ENCODE data around the gene ROGDI.

DNA sequence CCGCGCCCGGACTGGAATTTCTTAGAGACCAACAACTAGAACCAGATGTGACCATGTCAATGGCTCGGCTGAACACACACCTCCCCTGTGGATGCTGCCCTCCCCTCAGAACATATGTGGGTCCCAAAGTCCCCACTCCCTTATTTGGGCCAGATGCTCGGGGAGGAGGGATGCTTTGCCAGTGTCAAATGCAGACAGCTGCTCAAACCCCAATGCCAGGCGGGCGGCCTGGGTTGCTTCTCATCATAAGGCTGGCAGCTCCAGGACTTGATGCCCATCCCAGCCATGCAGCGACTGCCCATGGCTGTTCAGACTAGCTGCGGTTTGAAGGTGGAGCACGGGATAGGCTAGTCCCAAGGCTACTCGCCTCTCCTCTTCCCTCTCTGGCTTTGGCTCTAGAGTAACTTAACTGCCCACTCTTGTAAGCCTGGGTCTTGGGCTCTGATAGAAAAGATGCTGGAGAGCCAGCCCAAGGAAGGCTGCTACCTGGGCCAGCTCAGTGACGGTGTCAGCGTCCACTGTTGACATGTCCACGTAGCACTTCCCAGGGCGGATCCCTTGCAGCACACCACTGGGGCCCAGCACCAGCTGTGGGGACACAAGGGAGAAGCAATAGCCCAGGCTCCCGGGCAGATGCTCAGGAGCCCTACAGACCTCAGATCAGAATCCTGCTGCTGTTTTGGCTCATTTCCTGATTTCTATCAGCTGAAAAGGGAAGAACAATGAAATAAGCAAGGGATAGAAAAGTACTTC, 11.0 kb upstream of the ROGDI start:
- no peak for TF ChIP-seq POLR2A (IDR thresholded peaks at IDR 0.05; ENCODE audit: extremely low read depth, insufficient read length)
- TF ChIP-seq, protein P1, sequence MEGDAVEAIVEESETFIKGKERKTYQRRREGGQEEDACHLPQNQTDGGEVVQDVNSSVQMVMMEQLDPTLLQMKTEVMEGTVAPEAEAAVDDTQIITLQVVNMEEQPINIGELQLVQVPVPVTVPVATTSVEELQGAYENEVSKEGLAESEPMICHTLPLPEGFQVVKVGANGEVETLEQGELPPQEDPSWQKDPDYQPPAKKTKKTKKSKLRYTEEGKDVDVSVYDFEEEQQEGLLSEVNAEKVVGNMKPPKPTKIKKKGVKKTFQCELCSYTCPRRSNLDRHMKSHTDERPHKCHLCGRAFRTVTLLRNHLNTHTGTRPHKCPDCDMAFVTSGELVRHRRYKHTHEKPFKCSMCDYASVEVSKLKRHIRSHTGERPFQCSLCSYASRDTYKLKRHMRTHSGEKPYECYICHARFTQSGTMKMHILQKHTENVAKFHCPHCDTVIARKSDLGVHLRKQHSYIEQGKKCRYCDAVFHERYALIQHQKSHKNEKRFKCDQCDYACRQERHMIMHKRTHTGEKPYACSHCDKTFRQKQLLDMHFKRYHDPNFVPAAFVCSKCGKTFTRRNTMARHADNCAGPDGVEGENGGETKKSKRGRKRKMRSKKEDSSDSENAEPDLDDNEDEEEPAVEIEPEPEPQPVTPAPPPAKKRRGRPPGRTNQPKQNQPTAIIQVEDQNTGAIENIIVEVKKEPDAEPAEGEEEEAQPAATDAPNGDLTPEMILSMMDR (IDR thresholded peaks at IDR 0.05; ENCODE audit: low read depth, low read length), result no peak
